Spleen (tissue), 11 donors: Measurements from ENCODE around the gene HORMAD2. TPM values are rescaled to one million over a fixed set of nuclear protein-coding genes. Genes with fewer than 3 reads are reported as not detected.

Experiments
- DNase-seq: peaks from one replicate; pipeline ENCODE4 v3.0.0-alpha.2; 2020
- H3K27ac ChIP-seq, 8 donors: fragments of 200-600 bp; sonication (generic) in 7 of 8; 1 replicate in 4 of 8; 2 replicates in 4 of 8; pipeline versions ENCODE4 v1.5.0 to v1.8.0; 2016 to 2021; ENCODE audit warnings: inconsistent platforms in 4 of 8, mild to moderate bottlenecking in 4 of 8, moderate library complexity in 1 of 8
- H3K27me3 ChIP-seq, 7 donors: fragments of 200-600 bp; sonication (generic) in 6 of 7; replicated peaks in 1 of 7; 1 replicate in 4 of 7; 2 replicates in 3 of 7; pipeline versions ENCODE4 v1.5.0 to v1.8.0; 2016 to 2021; ENCODE audit warnings: inconsistent platforms in 3 of 7, mild to moderate bottlenecking in 1 of 7
- H3K36me3 ChIP-seq, 6 donors: fragments of 200-600 bp; sonication (generic) in 5 of 6; 1 replicate in 4 of 6; 2 replicates in 2 of 6; pipeline versions ENCODE4 v1.5.0 to v1.8.0; 2016 to 2021; ENCODE audit warnings: inconsistent platforms in 2 of 6
- H3K4me1 ChIP-seq, 6 donors: fragments of 200-600 bp; sonication (generic) in 5 of 6; 1 replicate in 3 of 6; 2 replicates in 3 of 6; pipeline versions ENCODE4 v1.5.0 to v1.8.0; 2016 to 2021; ENCODE audit warnings: inconsistent platforms in 3 of 6
- H3K4me3 ChIP-seq, 8 donors: fragments of 200-600 bp; sonication (generic) in 7 of 8; 1 replicate in 4 of 8; 2 replicates in 4 of 8; pipeline versions ENCODE4 v1.5.0 to v1.8.0; 2016 to 2021; ENCODE audit warnings: inconsistent platforms in 4 of 8, mild to moderate bottlenecking in 4 of 8, moderate library complexity in 2 of 8
- H3K9me3 ChIP-seq, 8 donors: fragments of 200-600 bp; sonication (generic) in 7 of 8; 1 replicate in 4 of 8; 2 replicates in 4 of 8; pipeline versions ENCODE4 v1.5.0 to v1.8.0; 2016 to 2021; ENCODE audit warnings: inconsistent platforms in 4 of 8
- POLR2A ChIP-seq, 3 donors: fragments of 450-650 bp; IDR thresholded peaks; one replicate each; pipeline ENCODE4 v1.5.1; 2017; ENCODE audit warnings: antibody characterized with exemption in 3 of 3, mild to moderate bottlenecking in 1 of 3
- POLR2AphosphoS5 ChIP-seq, 3 donors: sonication (generic); formaldehyde crosslinking; IDR thresholded peaks; one replicate each; pipeline ENCODE4 v1.5.1; 2017; ENCODE audit warnings: antibody characterized with exemption in 3 of 3
- WGBS, 5 donors: extraction: QIAGEN DNeasy Blood & Tissue Kit in 3 of 5; methylation state at CpG; one replicate each; pipeline versions ENCODE4 v1.1.5 to v1.1.7; 2013 to 2018; 5-methylcytosine and 5-hydroxymethylcytosine counted together
- intact Hi-C: fragments of 100-400 bp; cut with DNase I; formaldehyde crosslinking; loops from one replicate; pipeline ENCODE4 v1.15.0; 2023; ENCODE audit warnings: low total_unique reads
- polyA plus RNA-seq, 3 donors: library from polyadenylated mRNA; stranded (reverse); fragments of 200-250 nt; gene quantifications; one replicate each; pipeline ENCODE4 v1.2.1, GENCODE V29; 2013
- total RNA-seq, 7 donors: library from RNA; depleted of rRNA in 3 of 7; stranded (reverse); fragments of >200 nt in 3 of 7; fragmentation: NEBNext Ultra II Directional in 4 of 7; extraction: Animal tissue kit (Norgen Biotek cat#: 25700) in 4 of 7; gene quantifications; one replicate each; pipeline versions ENCODE4 v1.1.0 to v1.2.1, GENCODE V29; 2016 to 2021
- TF ChIP-seq, protein P1 (sequence below), 11 experiments: fragments of 200-600 bp in 7 of 11; fragments of 450-650 bp in 4 of 11; sonication (generic) in 4 of 11; IDR thresholded peaks in 8 of 11; conservative IDR thresholded peaks in 3 of 11; 1 replicate in 7 of 11; 2 replicates in 4 of 11; pipeline versions ENCODE4 v1.4.0 to v1.8.0; 2016 to 2021; ENCODE audit warnings: antibody characterized with exemption in 11 of 11, inconsistent platforms in 4 of 11, mild to moderate bottlenecking in 1 of 11
- donor health status: healthy with polysubstance abuse.
- donor health status: DM: no; HTN: no; CAD: no; lungs with moderate emphysema.
- donor health status: DM: no; HTN: no; CAD: no.
- donor health status: Bipolar disorder and iron deficiency.
- donor health status: healthy.
- donor health status: DM: no; HTN: no; CAD: no.
- donor health status: DM: yes; HTN: yes; CAD: no.

The HORMAD2 gene
- total and polyA plus RNA-seq, 10 donors = not detected

DNA sequence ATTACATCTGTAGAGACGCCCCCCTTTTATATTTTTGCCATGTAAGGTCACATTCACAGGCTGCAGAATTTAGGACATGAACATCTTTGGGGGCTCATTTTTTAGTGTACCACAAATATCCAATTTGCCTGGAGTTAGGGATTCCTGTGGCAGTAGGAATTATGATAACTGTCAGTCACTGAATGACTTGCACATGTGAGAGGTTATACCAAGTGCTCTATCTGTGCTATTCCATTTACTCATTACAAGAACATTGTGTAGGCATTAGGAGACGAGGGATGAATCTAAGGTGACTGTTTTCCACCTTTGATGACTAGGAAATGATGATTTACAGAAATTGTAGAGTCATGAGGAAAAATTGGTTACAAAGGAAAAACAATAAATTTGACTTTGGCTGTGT, 87.0 kb downstream of the HORMAD2 start:
- intact Hi-C loops = no loop called here
- Histone ChIP-seq H3K27ac (no peak overlapping the region), H3K9me3 (no peaks in the 10 kb centered on the region), H3K27me3 (no peaks in the 10 kb centered on the region), H3K4me1 (no peaks in the 10 kb centered on the region), H3K4me3 (no peak overlapping the region), H3K36me3 (no peaks in the 10 kb centered on the region)
- no peak for DNase-seq
- TF ChIP-seq POLR2A (IDR thresholded peaks at IDR 0.05) (no peak), POLR2AphosphoS5 (IDR thresholded peaks at IDR 0.05) (no peak)
- TF ChIP-seq, protein P1, sequence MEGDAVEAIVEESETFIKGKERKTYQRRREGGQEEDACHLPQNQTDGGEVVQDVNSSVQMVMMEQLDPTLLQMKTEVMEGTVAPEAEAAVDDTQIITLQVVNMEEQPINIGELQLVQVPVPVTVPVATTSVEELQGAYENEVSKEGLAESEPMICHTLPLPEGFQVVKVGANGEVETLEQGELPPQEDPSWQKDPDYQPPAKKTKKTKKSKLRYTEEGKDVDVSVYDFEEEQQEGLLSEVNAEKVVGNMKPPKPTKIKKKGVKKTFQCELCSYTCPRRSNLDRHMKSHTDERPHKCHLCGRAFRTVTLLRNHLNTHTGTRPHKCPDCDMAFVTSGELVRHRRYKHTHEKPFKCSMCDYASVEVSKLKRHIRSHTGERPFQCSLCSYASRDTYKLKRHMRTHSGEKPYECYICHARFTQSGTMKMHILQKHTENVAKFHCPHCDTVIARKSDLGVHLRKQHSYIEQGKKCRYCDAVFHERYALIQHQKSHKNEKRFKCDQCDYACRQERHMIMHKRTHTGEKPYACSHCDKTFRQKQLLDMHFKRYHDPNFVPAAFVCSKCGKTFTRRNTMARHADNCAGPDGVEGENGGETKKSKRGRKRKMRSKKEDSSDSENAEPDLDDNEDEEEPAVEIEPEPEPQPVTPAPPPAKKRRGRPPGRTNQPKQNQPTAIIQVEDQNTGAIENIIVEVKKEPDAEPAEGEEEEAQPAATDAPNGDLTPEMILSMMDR (IDR thresholded peaks at IDR 0.05 in 8 of 11, conservative IDR thresholded peaks at IDR 0.05 in 3 of 11) = no peak
- WGBS, 5 donors = 57 to 89% (median 84%) methylated on average over 2 of the region's 2 CpGs

DNA sequence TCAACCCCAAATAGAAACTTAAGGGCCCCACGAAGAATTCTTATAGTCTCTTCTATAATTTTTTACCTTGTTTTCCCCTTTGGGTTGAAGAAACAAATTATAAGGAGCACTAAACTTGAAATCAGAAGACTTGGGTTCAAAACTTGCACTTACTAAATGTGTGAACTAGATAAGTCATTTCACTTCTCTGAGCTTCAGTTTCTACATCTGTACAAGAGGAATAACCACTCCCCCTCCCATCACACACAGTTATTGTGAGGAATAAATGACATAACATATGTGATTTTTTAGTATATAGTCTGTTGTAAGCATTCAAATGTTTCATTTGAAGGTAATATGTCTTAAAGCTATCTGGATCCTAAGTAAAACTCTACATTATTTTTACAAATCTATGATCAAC, 87.5 kb downstream of the HORMAD2 start:
- no peak overlapping the region for H3K4me3 ChIP-seq
- no peaks in the 10 kb centered on the region for H3K4me1 ChIP-seq
- no peak overlapping the region for H3K27ac ChIP-seq
- no peaks in the 10 kb centered on the region for H3K36me3 ChIP-seq
- no peaks in the 10 kb centered on the region for H3K9me3 ChIP-seq
- 67 to 73% (median 71%) methylated on average over 1 of the region's 1 CpG for WGBS, 5 donors
- intact Hi-C loops = no loop called here
- no peak for DNase-seq
- no peaks in the 10 kb centered on the region for H3K27me3 ChIP-seq
- TF ChIP-seq POLR2AphosphoS5 (IDR thresholded peaks at IDR 0.05) (no peak), POLR2A (IDR thresholded peaks at IDR 0.05) (no peak)
- TF ChIP-seq, protein P1 (IDR thresholded peaks at IDR 0.05 in 8 of 11, conservative IDR thresholded peaks at IDR 0.05 in 3 of 11) = no peak

DNA sequence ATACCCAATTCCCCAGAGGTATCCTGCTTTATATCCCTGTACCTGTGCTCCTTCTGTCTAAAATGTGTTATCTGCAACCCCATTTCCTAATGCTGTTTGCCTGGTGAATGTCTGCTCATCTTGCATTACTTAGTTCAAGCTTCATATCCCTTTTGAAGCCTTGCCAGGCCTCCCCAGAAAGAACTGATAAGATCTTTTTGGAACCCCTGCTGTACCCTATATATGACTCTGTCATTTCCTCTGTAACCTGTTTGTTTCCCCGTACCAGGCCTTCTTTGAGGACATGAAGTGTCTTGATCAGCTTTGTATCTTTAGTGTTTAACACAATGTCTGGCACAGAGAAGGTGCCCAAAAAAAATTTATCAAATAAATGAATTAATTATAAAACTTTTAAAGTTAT, 88.7 kb downstream of the HORMAD2 start:
- Histone ChIP-seq H3K4me3 (no peak overlapping the region), H3K36me3 (no peaks in the 10 kb centered on the region), H3K4me1 (no peaks in the 10 kb centered on the region), H3K27ac (no peak overlapping the region), H3K27me3 (no peaks in the 10 kb centered on the region), H3K9me3 (no peaks in the 10 kb centered on the region)
- WGBS, 5 donors = 25 to 39% (median 29%) methylated on average over 1 of the region's 1 CpG
- no peak for DNase-seq
- intact Hi-C loops = no loop called here
- TF ChIP-seq POLR2A (IDR thresholded peaks at IDR 0.05) (no peak), POLR2AphosphoS5 (IDR thresholded peaks at IDR 0.05) (no peak)
- TF ChIP-seq, protein P1 (IDR thresholded peaks at IDR 0.05 in 8 of 11, conservative IDR thresholded peaks at IDR 0.05 in 3 of 11) = no peak

DNA sequence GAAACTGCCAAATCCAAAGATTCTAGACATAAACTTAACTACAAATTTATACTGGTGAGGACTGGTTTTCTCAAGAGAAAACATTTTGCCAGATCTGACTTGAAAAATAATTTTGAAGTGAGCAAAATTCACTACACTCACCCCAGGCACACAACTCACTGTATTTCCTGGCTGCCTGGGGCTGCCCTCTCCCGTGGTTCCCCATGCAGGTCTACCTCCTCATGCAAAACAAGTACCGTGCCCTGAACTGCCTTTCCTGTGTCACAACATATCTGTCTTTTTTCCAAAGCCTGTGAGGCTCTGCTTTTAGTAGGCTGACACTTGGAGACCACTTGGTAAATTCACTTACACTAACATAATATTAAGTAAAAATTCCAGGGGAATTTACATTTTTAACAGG, 89.9 kb downstream of the HORMAD2 start:
- DNase-seq = no peak
- intact Hi-C loops = no loop called here
- Histone ChIP-seq H3K4me3 (no peak overlapping the region), H3K9me3 (no peaks in the 10 kb centered on the region), H3K27ac (no peak overlapping the region), H3K36me3 (no peaks in the 10 kb centered on the region), H3K4me1 (no peaks in the 10 kb centered on the region), H3K27me3 (no peaks in the 10 kb centered on the region)
- WGBS, 5 donors = 20 to 44% (median 36%) methylated on average over 2 of the region's 2 CpGs
- TF ChIP-seq, protein P1 (IDR thresholded peaks at IDR 0.05 in 8 of 11, conservative IDR thresholded peaks at IDR 0.05 in 3 of 11) = no peak
- no peak for TF ChIP-seq POLR2AphosphoS5 (IDR thresholded peaks at IDR 0.05)
- TF ChIP-seq POLR2A (IDR thresholded peaks at IDR 0.05) = no peak
